PC-9 (cell line): ENCODE results near the gene ZNF525. TPM values are rescaled to one million over a fixed set of nuclear protein-coding genes. Genes with fewer than 3 reads are reported as not detected.
"Not testable (repeated sequence)": the region's sequence is repeated elsewhere in the genome, so short reads cannot be mapped to it uniquely, and the experiment has no call there.

Experiments
- BruUV-seq: library from RNA; stranded (reverse); fragments of 400-500 nt; replicated peaks from 2 replicates; lab custom pipeline; 2021; lab: Mats Ljungman, UMichigan
- CTCF ChIA-PET: fragments of 300-600 bp; sonication (Branson Sonifier 250); formaldehyde crosslinking; loops from one replicate; lab custom pipeline; 2022; ENCODE audit warnings: antibody characterized with exemption; lab: Charles Lee
- POLR2A ChIA-PET: fragments of 300-600 bp; sonication (Branson Sonifier 250); formaldehyde crosslinking; loops from one replicate; lab custom pipeline; 2022; ENCODE audit warnings: antibody characterized with exemption; ENCODE audit not compliant: unreplicated experiment; lab: Charles Lee
- DNase-seq, 2 experiments: peaks; one replicate each; pipeline versions ENCODE4 v3.0.0 to v3.0.0-alpha.2; 2015 to 2022; ENCODE audit warnings: mixed read lengths in 1 of 2
- H2AFZ ChIP-seq: fragments of 200-600 bp; sonication (generic); 2 replicates; pipeline ENCODE4 v1.8.1; 2017; ENCODE audit warnings: antibody characterized with exemption
- H3F3A ChIP-seq: fragments of 200-600 bp; sonication (generic); 2 replicates; pipeline ENCODE4 v1.8.1; 2017; ENCODE audit warnings: antibody characterized with exemption, mild to moderate bottlenecking, low read depth; ENCODE audit not compliant: insufficient read depth
- H3K27ac ChIP-seq: fragments of 200-600 bp; sonication (generic); 2 replicates; pipeline ENCODE4 v1.6.1; 2016; ENCODE audit warnings: mixed run types
- H3K27me3 ChIP-seq: fragments of 200-600 bp; sonication (generic); 2 replicates; pipeline ENCODE4 v1.6.1; 2016; ENCODE audit warnings: low read depth, mixed run types; ENCODE audit not compliant: insufficient read depth
- H3K36me3 ChIP-seq: fragments of 200-600 bp; sonication (generic); 2 replicates; pipeline ENCODE4 v1.6.1; 2016; ENCODE audit warnings: low read depth, mixed run types
- H3K4me1 ChIP-seq: fragments of 200-600 bp; sonication (generic); replicated peaks from 2 replicates; pipeline ENCODE4 v1.6.1; 2016; ENCODE audit warnings: mixed run types; ENCODE audit not compliant: insufficient read depth
- H3K4me2 ChIP-seq: fragments of 200-600 bp; sonication (generic); 2 replicates; pipeline ENCODE4 v1.6.1; 2017; ENCODE audit warnings: mixed run types
- H3K4me3 ChIP-seq: fragments of 200-600 bp; sonication (generic); 2 replicates; pipeline ENCODE4 v1.6.1; 2016; ENCODE audit warnings: mixed run types
- H3K79me2 ChIP-seq: fragments of 200-600 bp; sonication (generic); 2 replicates; pipeline ENCODE4 v1.6.1; 2017; ENCODE audit warnings: low read depth, mixed run types
- H3K9me2 ChIP-seq: fragments of 200-600 bp; sonication (generic); 2 replicates; pipeline ENCODE4 v1.8.1; 2017; ENCODE audit warnings: mild to moderate bottlenecking; ENCODE audit not compliant: insufficient read depth
- H3K9me3 ChIP-seq: fragments of 200-600 bp; sonication (generic); 2 replicates; pipeline ENCODE4 v1.8.1; 2016; ENCODE audit warnings: low read depth; ENCODE audit not compliant: insufficient read depth
- H4K20me1 ChIP-seq: fragments of 200-600 bp; sonication (generic); 2 replicates; pipeline ENCODE4 v1.8.1; 2017; ENCODE audit not compliant: insufficient read depth
- CTCF ChIP-seq: fragments of 200-600 bp; sonication (generic); conservative IDR thresholded peaks from 2 replicates; pipeline ENCODE4 v1.6.1; 2017; ENCODE audit warnings: mixed run types, antibody characterized with exemption, mild to moderate bottlenecking, moderate library complexity
- EZH2 ChIP-seq: fragments of 200-600 bp; sonication (generic); IDR thresholded peaks from 2 replicates; pipeline ENCODE4 v1.8.0; 2017; ENCODE audit warnings: antibody characterized with exemption, low read depth
- intact Hi-C: fragments of 100-400 bp; cut with micrococcal nuclease; formaldehyde crosslinking; loops from one replicate; pipeline ENCODE4 v1.10.0; 2022; ENCODE audit not compliant: unreplicated experiment
- total RNA-seq: library from RNA; stranded (reverse); gene quantifications from 2 replicates; pipeline ENCODE4 v1.2.3, GENCODE V29; 2021

Gene ZNF525
- total RNA-seq, 1 experiment from 2014 or later = 21.8 TPM

- Histone ChIP-seq H3K9me3 (peaks cover 28% of the 10 kb centered on the region; the same call in 1 of the 2 replicates), H3K79me2 (peaks cover 17% of the 10 kb centered on the region), H3K36me3 (peaks cover 25% of the 10 kb centered on the region), H3K4me1 (peaks cover 6% of the 10 kb centered on the region; the same call in 1 of the 2 replicates), H3F3A (no peaks in the 10 kb centered on the region; the same call in 1 of the 2 replicates), H3K27me3 (no peaks in the 10 kb centered on the region), H4K20me1 (no peaks in the 10 kb centered on the region), H3K9me2 (no peaks in the 10 kb centered on the region), H3K27ac (no peak overlapping the region), H3K4me3 (peak overlapping the region; percentile 88; the same call in 1 of the 2 replicates), H3K4me2 (peak overlapping the region; percentile 84), H2AFZ (no peak overlapping the region)
- TSS peak; percentile 8 for BruUV-seq
- POLR2A ChIA-PET = no interaction called here
- no peak for DNase-seq
- TF ChIP-seq EZH2 = no peak
- no peak for TF ChIP-seq CTCF
- CTCF ChIA-PET = no interaction called here
- intact Hi-C loops = no loop called here
Measured at GRCh38 chr19:53396525-53396868, 31.0 kb downstream of the ZNF525 start.

- H3F3A ChIP-seq, H2AFZ ChIP-seq, H3K4me3 ChIP-seq, H4K20me1 ChIP-seq, POLR2A ChIA-PET, intact Hi-C loops, H3K27me3 ChIP-seq, BruUV-seq, H3K4me1 ChIP-seq, H3K27ac ChIP-seq, H3K4me2 ChIP-seq, CTCF ChIA-PET, H3K9me2 ChIP-seq, DNase-seq: not testable (repeated sequence)
- H3K9me3 ChIP-seq = peaks cover 26% of the 10 kb centered on the region; the same call in 1 of the 2 replicates
- peaks cover 38% of the 10 kb centered on the region for H3K36me3 ChIP-seq
- peaks cover 17% of the 10 kb centered on the region for H3K79me2 ChIP-seq
Measured at GRCh38 chr19:53397918-53398317, 32.4 kb downstream of the ZNF525 start.

GRCh38 chr19:53409505-53410204 is 44.1 kb downstream of the ZNF525 start:
- no peak for TF ChIP-seq EZH2
- no peak for TF ChIP-seq CTCF
- H3F3A ChIP-seq = no peaks in the 10 kb centered on the region
- ChIA-PET CTCF (no interaction called here), POLR2A (no interaction called here)
- intact Hi-C loops = no loop called here
- no peaks in the 10 kb centered on the region for H3K27me3 ChIP-seq
- H3K79me2 ChIP-seq = no peaks in the 10 kb centered on the region
- peaks cover 72% of the 10 kb centered on the region for H3K9me3 ChIP-seq
- H3K36me3 ChIP-seq = peaks cover 43% of the 10 kb centered on the region
- H3K9me2 ChIP-seq = no peaks in the 10 kb centered on the region
- no peak for DNase-seq
- no peak overlapping the region for H3K4me2 ChIP-seq
- H4K20me1 ChIP-seq = no peaks in the 10 kb centered on the region
- no TSS peak for BruUV-seq
- H3K27ac ChIP-seq = no peak overlapping the region
- no peak overlapping the region for H2AFZ ChIP-seq
- H3K4me3 ChIP-seq = no peak overlapping the region
- H3K4me1 ChIP-seq = no peaks in the 10 kb centered on the region

GRCh38 chr19:53420520-53421315 is 55.2 kb downstream of the ZNF525 start:
- H3K4me1 ChIP-seq, H3K27ac ChIP-seq, POLR2A ChIA-PET, H4K20me1 ChIP-seq, H3K9me2 ChIP-seq, H3K79me2 ChIP-seq, H3K4me3 ChIP-seq, H3K4me2 ChIP-seq, DNase-seq, BruUV-seq, H3K27me3 ChIP-seq, intact Hi-C loops, H3K36me3 ChIP-seq, H2AFZ ChIP-seq, H3F3A ChIP-seq, CTCF ChIA-PET: not testable (repeated sequence)
- peaks cover 23% of the 10 kb centered on the region; the same call in 1 of the 2 replicates for H3K9me3 ChIP-seq
